ENCODE results near the gene NUDT22.

Gene NUDT22

DNA sequence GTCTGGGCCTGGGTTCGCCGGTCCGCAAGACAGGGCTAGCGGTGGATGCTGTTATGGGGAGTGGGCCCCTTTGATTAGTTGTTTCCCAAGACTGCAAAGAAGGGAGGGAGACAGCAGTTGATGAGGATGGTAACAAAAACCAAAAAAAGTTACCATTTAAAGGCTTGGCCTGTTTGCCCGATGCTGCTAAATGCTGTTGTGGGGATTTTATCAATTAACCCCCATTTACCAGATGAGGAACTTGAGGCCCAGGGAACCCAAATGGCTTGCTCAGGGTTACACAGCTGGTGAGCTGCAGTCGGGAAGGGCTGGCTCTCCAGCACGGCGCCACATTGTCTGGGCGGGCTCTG lies 3.4 kb upstream of the NUDT22 start:
- no peak overlapping the region for H3K27ac ChIP-seq (ENCODE audit: low read length)
- no peaks in the 10 kb centered on the region for H3K27me3 ChIP-seq (ENCODE audit: low read depth, low read length)
- no peaks in the 10 kb centered on the region for H3K9me3 ChIP-seq (ENCODE audit: insufficient read depth, low read length)
- no peak overlapping the region for H3K4me3 ChIP-seq (ENCODE audit: low read length)
- H3K4me2 ChIP-seq (ENCODE audit: low read length): no peak overlapping the region
- TF ChIP-seq, protein P1, sequence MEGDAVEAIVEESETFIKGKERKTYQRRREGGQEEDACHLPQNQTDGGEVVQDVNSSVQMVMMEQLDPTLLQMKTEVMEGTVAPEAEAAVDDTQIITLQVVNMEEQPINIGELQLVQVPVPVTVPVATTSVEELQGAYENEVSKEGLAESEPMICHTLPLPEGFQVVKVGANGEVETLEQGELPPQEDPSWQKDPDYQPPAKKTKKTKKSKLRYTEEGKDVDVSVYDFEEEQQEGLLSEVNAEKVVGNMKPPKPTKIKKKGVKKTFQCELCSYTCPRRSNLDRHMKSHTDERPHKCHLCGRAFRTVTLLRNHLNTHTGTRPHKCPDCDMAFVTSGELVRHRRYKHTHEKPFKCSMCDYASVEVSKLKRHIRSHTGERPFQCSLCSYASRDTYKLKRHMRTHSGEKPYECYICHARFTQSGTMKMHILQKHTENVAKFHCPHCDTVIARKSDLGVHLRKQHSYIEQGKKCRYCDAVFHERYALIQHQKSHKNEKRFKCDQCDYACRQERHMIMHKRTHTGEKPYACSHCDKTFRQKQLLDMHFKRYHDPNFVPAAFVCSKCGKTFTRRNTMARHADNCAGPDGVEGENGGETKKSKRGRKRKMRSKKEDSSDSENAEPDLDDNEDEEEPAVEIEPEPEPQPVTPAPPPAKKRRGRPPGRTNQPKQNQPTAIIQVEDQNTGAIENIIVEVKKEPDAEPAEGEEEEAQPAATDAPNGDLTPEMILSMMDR (IDR thresholded peaks at IDR 0.05; ENCODE audit: low read depth, low read length): no peak
- TF ChIP-seq EZH2phosphoT487 (IDR thresholded peaks at IDR 0.05; ENCODE audit: low read depth): no peak
- peaks cover 33% of the 10 kb centered on the region for H3K36me3 ChIP-seq (replicated peaks; ENCODE audit: low read depth, low read length)
- peaks cover 19% of the 10 kb centered on the region for H3K4me1 ChIP-seq (ENCODE audit: low read length)
- peaks cover 17% of the 10 kb centered on the region for H3K79me2 ChIP-seq (ENCODE audit: low read length)
- H4K20me1 ChIP-seq (ENCODE audit: insufficient read depth, low read length): no peaks in the 10 kb centered on the region
- H3K9ac ChIP-seq (ENCODE audit: low read length): no peak overlapping the region
- H2AFZ ChIP-seq (ENCODE audit: low read depth, low read length): no peak overlapping the region

DNA sequence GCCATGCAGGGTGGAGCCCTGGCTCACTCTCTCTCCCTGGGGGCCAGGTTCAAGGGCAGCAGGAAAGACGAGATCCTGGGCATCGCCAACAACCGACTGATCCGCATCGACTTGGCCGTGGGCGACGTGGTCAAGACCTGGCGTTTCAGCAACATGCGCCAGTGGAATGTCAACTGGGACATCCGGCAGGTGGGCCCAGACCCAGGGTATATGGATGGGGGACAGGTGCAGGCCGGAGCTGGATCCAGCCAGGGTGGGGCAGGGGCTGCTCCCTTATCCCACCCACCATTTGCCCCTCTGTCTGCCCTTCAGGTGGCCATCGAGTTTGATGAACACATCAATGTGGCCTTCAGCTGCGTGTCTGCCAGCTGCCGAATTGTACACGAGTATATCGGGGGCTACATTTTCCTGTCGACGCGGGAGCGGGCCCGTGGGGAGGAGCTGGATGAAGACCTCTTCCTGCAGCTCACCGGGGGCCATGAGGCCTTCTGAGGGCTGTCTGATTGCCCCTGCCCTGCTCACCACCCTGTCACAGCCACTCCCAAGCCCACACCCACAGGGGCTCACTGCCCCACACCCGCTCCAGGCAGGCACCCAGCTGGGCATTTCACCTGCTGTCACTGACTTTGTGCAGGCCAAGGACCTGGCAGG lies 2.9 kb upstream of the NUDT22 start:
- Histone ChIP-seq H3K4me2 (ENCODE audit: low read length) (no peak overlapping the region), H3K36me3 (replicated peaks; ENCODE audit: low read depth, low read length) (peaks cover 33% of the 10 kb centered on the region)

DNA sequence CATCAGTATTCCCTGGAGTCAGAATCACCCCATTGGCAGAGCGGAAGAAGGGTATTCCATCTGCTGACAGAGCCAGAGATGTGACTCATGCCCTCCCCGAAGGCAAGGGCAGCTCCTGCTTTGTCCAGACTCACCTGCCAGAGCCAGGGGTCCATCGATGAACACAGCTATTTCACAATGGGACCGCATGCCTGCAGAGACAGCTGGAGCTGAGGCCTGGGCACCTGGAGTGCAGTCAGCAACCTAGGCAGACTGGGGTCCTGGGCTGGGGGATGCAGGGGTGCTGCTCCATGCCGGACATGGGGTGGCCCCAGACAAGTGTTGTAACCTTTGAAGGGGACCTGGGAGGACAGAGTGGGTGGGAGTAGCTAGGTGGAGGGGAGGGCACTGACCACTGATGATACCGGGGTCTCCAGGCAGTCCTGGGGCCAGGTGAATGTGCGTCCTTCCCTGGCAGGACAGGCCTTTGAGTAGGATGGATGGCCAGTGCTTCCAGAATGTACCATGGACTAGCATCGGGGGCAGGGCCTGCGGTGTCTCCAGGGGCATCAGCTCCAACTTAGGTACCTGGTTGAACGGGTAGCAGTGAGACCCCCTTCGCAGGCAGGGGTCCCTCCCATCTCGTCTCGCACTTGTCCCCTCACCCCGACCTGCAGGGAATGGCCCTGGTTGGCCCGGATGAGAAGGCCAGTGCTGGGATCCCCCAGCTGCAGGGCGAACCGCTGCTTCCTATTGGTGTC lies 1.8 kb upstream of the NUDT22 start:
- Histone ChIP-seq H3K4me3 (ENCODE audit: low read length) (no peak overlapping the region), H3K9me3 (ENCODE audit: insufficient read depth, low read length) (no peaks in the 10 kb centered on the region), H3K4me1 (ENCODE audit: low read length) (peaks cover 20% of the 10 kb centered on the region)

More for the DNA sequence above, 2.9 kb upstream of the NUDT22 start:
- peaks cover 20% of the 10 kb centered on the region for H3K4me1 ChIP-seq (ENCODE audit: low read length)
- H4K20me1 ChIP-seq (ENCODE audit: insufficient read depth, low read length): no peaks in the 10 kb centered on the region
- H3K4me3 ChIP-seq (ENCODE audit: low read length): no peak overlapping the region
- no peak overlapping the region for H3K27ac ChIP-seq (ENCODE audit: low read length)
- H3K9ac ChIP-seq (ENCODE audit: low read length): no peak overlapping the region
- H3K27me3 ChIP-seq (ENCODE audit: low read depth, low read length): no peaks in the 10 kb centered on the region
- TF ChIP-seq, protein P1 (IDR thresholded peaks at IDR 0.05; ENCODE audit: low read depth, low read length): no peak
- no peak for TF ChIP-seq EZH2phosphoT487 (IDR thresholded peaks at IDR 0.05; ENCODE audit: low read depth)
- peaks cover 17% of the 10 kb centered on the region for H3K79me2 ChIP-seq (ENCODE audit: low read length)
- H3K9me3 ChIP-seq (ENCODE audit: insufficient read depth, low read length): no peaks in the 10 kb centered on the region
- no peak overlapping the region for H2AFZ ChIP-seq (ENCODE audit: low read depth, low read length)

More for the DNA sequence above, 1.8 kb upstream of the NUDT22 start:
- H3K27me3 ChIP-seq (ENCODE audit: low read depth, low read length): no peaks in the 10 kb centered on the region
- no peak overlapping the region for H2AFZ ChIP-seq (ENCODE audit: low read depth, low read length)
- no peak overlapping the region for H3K27ac ChIP-seq (ENCODE audit: low read length)
- H3K9ac ChIP-seq (ENCODE audit: low read length): no peak overlapping the region
- no peaks in the 10 kb centered on the region for H4K20me1 ChIP-seq (ENCODE audit: insufficient read depth, low read length)
- peaks cover 24% of the 10 kb centered on the region for H3K36me3 ChIP-seq (replicated peaks; ENCODE audit: low read depth, low read length)
- no peak overlapping the region for H3K4me2 ChIP-seq (ENCODE audit: low read length)
- H3K79me2 ChIP-seq (ENCODE audit: low read length): peaks cover 17% of the 10 kb centered on the region
- no peak for TF ChIP-seq EZH2phosphoT487 (IDR thresholded peaks at IDR 0.05; ENCODE audit: low read depth)
- TF ChIP-seq, protein P1 (IDR thresholded peaks at IDR 0.05; ENCODE audit: low read depth, low read length): no peak

All from OCI-LY3 (cell line).